GM19467 (cell line): Measurements from ENCODE around the gene PANK2.
A peak's percentile ranks its signal among the peaks of the same experiment; 100 is the strongest.
"Not testable (repeated sequence)": the region's sequence is repeated elsewhere in the genome, so short reads cannot be mapped to it uniquely, and the experiment has no call there.

Experiments
- ATAC-seq: cut with Tn5 transposase; IDR thresholded peaks from one replicate; pipeline ENCODE4 v1.9.1; 2021; ENCODE audit warnings: mild to moderate bottlenecking, moderate library complexity; ENCODE audit not compliant: unreplicated experiment

Gene PANK2

GRCh38 chr20:3888622-3889488 lies at the start of gene PANK2:
Gene PANK2 (plus strand): TSS chr20:3889387.
- ATAC-seq: peak; percentile 88

- not testable (repeated sequence) for ATAC-seq
These were observed 49.0 kb upstream of the PANK2 start for GRCh38 chr20:3840201-3840600.

GRCh38 chr20:3842348-3842930 lies 46.7 kb upstream of the PANK2 start:
- no peak for ATAC-seq

GRCh38 chr20:3843490-3843889 lies 45.7 kb upstream of the PANK2 start:
- no peak for ATAC-seq

GRCh38 chr20:3843990-3844619 lies 45.1 kb upstream of the PANK2 start:
- ATAC-seq: not testable (repeated sequence)

- no peak for ATAC-seq
These were observed 42.8 kb upstream of the PANK2 start for GRCh38 chr20:3846378-3846739.

- peak; percentile 90 for ATAC-seq
These were observed 42.3 kb upstream of the PANK2 start, which contains the start of gene MAVS for GRCh38 chr20:3846740-3847428. Gene MAVS (plus strand): TSS chr20:3846834. CDS start chr20:3854625, 7,791 bp downstream.

GRCh38 chr20:3847429-3847940 lies 41.7 kb upstream of the PANK2 start:
- ATAC-seq: no peak

- ATAC-seq: no peak
These were observed 40.6 kb upstream of the PANK2 start for GRCh38 chr20:3848565-3848964.

GRCh38 chr20:3854462-3854871 lies 34.7 kb upstream of the PANK2 start:
- no peak for ATAC-seq

GRCh38 chr20:3857405-3857804 lies 31.8 kb upstream of the PANK2 start:
- no peak for ATAC-seq

GRCh38 chr20:3858689-3859088 lies 30.5 kb upstream of the PANK2 start:
- no peak for ATAC-seq

GRCh38 chr20:3861191-3861590 lies 28.0 kb upstream of the PANK2 start:
- no peak for ATAC-seq

GRCh38 chr20:3862333-3862732 lies 26.9 kb upstream of the PANK2 start:
- no peak for ATAC-seq

- no peak for ATAC-seq
These were observed 25.9 kb upstream of the PANK2 start for GRCh38 chr20:3863317-3863716.

- no peak for ATAC-seq
These were observed 24.7 kb upstream of the PANK2 start for GRCh38 chr20:3864518-3864917.

- no peak for ATAC-seq
These were observed 23.9 kb upstream of the PANK2 start for GRCh38 chr20:3865152-3865886.

GRCh38 chr20:3865887-3866407 lies 23.2 kb upstream of the PANK2 start:
- no peak for ATAC-seq

GRCh38 chr20:3866464-3866863 lies 22.7 kb upstream of the PANK2 start:
- no peak for ATAC-seq

- ATAC-seq: no peak
These were observed 21.4 kb upstream of the PANK2 start for GRCh38 chr20:3867802-3868201.
